Measurements from ENCODE around the gene SEPTIN7. TPM values are rescaled to one million over a fixed set of nuclear protein-coding genes. Genes with fewer than 3 reads are reported as not detected.
"Not testable (repeated sequence)": the region's sequence is repeated elsewhere in the genome, so short reads cannot be mapped to it uniquely, and the experiment has no call there.

Gene SEPTIN7
- 486 and 502 TPM in 2 replicates for total RNA-seq (2014; rRNA removed)
- 237 TPM for polyA plus RNA-seq (2012)

DNA sequence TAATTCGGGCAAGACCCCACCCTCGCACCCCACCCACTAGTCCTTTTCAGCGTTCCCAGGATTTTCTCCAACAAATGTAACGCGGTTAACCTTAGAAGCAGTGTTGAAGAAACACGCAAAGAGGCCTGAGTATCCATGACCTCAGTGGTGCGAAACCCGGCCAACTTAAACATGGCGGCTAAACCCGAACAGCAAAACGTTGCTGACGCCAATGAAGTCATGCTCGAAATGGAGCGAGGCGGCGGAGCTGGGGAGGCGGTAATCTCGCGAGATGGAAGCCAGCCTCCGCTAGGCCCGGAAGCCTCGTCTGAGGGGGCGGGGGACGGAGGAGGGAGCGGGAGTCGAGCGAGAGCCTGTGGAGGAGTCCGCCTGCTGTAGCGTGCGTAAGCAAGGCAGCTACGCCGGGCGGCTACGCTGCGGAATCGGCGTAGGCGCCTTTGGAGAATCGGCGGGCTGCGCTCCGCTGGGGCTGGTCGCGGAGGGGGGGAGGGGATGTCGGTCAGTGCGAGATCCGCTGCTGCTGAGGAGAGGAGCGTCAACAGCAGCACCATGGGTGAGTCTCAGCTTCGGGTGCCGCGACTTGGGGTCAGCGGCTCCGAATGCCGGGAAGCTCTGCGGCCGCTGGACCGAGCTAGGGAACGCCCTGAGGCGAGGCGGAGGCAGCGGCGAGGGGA lies at the start of gene SEPTIN7:
Gene SEPTIN7 (plus strand): TSS at position 340 of the 674 bp plus-strand sequence. CDS start 153 bp downstream, at position 493.
- peak; percentile 100 for DNase-seq (ENCODE audit: low read depth)

DNA sequence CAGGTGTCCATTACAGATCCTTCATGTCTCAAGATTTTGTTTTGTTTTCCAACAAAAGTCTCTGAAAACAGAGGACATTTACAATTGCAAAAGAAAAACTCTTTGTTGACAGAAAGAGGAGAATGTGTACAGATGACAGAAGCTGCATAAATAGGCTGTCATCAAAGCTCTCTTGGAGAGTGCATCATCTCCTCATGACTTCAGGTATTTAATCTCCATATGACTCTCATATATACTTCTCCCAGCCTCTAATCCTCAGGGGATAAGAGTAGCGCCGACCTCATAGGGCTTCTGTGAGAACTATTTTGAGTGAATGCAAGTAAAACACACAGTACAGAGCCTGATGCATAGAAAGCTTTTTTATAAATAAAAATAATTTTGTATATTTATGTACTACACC lies 48.1 kb upstream of the SEPTIN7 start:
- no peak for DNase-seq (ENCODE audit: low read depth)

DNA sequence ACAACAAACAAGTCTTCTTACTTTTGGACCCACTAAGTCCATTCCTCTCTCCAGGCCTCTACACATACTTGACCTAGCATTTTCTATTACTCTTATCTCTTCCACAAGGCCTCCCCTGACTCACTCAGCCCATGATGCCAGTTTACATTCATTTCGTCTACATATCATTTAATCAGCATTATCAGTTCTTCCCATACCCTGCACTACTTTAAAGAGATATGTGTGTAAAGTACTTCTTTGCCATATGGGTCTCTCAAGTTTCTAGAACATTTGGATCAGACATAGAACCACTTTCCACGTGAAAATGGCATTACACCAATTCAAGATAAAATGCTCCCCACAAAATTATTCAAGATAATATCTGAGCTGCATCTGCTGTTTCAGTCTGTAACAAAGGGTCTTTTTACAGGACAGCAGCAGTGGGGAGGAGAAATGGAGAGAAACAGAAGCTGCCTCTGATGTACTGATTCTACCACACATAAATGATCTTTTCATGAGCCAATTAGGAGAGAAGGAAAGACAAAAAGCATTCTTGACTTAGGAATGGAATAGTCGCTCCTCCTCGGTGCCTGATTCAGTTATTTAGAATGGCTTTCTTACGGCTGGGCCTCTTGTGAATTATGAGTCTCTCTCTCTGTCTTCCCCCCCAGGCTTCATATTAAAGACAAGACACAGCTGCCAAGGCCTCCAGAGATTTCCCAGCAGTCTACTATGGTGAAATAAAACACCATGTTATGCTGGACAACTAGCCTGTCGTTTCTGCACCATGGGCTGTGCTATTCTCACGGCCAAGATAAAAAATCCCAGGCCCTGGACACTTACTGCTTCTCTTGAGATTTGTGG lies 46.9 kb upstream of the SEPTIN7 start:
- DNase-seq (ENCODE audit: low read depth), result peak; percentile 81

DNA sequence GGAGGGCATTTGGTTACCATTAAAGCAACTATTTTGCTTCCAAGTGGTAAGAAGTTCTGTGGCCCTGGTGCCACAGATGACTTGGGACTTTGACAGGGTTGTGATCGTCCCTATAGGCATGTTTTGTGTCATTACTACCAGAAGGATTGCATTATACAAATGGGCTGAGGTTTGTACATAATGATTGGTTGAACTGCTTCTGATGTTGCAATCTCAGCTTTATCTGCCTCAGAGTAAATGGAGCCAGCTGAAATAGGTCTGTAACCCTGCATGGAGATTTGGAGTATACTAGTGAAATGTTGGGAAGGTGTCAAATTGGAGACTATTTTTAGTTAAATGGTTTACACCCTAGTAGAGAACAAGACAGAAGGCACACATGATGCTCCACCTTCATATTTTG lies 46.1 kb upstream of the SEPTIN7 start:
- no peak for DNase-seq (ENCODE audit: low read depth)

DNA sequence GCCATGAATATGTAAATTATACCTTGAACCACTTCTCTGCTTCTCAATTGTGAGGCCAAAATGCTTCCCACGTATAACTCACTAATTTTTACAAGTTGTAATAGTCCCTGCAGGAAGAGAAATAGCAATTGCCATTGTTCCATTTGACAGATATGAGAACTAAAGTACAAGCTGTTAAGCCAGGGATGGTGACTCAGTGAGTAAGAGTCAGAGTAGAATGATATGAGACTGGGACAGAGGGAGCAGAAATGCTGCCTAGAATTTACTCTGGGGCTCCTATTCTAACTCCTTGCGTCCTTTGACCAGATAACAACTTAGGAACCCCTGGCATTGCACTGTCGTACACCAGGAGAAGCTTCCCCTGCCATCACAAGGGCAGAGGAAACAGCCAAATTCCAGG lies 45.1 kb upstream of the SEPTIN7 start:
- DNase-seq (ENCODE audit: low read depth), result no peak

DNA sequence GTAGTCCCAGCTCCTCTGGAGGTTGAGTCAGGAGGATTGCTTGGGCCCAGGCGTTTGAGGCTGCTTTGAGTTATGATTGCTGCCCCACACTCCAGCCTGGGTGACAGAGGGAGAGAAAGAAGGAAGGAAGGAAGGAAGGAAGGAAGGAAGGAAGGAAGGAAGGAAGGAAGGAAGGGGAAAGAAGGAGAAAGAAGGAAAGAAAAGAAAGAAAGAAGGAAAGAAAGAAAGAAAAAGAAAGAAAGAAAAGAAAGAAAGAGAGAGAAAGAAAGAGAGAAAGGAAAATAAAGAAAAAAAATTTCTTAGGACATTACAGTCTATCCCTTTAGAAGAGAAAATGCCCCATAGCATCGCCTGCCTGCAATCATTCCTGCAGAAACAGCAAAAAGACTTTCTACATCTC lies 44.4 kb upstream of the SEPTIN7 start:
- not testable (repeated sequence) for DNase-seq (ENCODE audit: low read depth)

DNA sequence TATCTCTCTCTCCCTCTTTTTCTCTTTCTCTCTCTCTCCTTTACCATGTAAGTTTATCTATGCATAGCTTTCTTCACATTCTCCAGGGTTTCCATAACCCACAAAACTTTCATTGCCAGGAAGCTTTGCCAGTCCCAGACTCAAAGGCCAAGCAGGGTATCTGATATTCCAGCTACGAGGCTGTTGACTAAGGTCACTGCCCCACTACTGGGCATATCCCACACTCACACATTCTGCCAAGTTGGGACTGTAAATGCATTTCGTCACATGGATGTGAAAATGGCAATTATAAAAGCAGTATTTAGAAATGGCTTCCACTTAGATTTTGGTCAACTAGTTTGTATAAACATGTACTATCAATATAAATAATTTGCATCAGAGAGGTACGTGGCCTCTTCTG lies 43.3 kb upstream of the SEPTIN7 start:
- no peak for DNase-seq (ENCODE audit: low read depth)

DNA sequence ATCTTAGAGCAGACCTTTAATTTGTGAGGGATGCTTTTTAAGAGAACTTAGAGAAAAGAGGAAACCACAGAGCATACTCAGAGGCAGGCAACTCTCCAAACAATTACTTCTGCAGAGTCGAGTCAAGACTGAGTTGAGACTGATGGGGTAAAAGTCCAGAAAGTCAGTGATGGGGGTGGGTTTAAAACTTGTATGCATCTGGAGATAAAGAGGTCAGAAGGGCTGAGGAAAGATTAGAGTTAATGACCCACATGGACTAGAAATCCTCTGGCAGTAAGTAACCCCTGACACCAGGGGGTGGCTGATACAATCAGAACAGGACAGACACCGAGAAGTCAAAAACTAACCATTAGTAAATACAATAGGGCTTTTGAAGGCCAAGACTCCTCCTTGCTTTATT lies 42.4 kb upstream of the SEPTIN7 start:
- DNase-seq (ENCODE audit: low read depth), result no peak

DNA sequence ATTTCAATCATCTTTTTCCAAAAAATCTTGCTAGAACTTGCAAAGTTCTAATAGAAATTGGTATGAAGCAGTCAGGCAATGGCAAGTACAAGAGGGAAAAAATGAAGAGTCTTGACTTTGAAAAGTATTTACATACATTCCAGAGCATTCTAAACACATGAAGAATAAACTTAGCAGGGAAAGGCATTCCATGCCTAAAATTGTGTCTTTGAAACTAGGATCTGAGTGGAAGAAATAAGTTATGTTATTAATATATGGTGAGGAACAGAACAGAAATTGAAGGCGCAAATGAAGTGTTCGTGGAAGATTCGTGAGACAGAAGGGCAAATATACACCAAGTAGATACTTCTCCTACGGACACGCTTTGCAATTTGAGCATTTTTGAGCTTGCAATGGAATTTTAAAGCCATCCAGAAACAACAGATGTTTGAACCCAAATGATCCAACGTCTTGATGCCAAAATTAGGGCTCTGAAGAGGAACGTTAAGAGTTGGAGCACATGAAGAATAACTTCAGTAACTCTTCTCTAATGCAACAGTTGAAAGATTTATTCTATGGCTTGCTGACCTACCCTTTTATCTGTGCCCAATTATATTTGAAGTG lies 40.6 kb upstream of the SEPTIN7 start:
- no peak for DNase-seq (ENCODE audit: low read depth)

DNA sequence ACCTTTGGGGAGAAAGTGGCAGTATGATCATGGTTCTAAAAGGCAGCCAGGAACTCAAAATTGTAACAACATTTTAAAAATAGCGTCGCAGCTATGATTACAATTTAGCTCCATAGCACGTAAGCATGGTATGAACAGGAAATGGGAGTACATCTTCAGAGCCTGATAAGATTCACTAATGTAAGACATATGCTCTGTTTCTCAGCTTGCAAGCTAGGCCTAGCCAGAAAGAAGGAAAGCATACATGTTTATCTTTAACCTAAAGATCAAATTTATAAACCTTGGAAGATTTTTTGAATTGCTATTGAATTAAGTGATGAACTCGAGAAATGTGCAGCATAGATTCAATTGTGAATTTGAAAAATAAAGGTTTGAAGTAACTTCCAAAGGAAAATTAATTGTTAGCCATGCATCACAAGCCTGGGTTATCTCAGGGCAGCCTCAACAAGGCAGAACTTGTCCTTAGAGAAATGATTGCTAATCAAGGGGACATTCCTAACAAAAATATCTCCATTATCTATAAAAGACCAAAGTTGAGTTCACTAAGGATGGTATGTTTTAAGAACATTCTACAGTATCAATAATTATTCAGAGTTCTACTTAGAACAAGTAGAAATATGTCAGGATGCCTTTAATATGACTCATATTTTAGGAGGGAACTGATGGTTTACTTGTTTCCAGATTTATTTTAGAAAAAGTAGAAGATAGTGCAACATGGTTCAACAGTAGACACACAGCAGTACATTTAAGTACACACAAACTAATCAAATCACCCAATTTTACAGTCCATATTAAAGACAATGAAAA lies 38.8 kb upstream of the SEPTIN7 start:
- DNase-seq (ENCODE audit: low read depth), result peak; percentile 39

DNA sequence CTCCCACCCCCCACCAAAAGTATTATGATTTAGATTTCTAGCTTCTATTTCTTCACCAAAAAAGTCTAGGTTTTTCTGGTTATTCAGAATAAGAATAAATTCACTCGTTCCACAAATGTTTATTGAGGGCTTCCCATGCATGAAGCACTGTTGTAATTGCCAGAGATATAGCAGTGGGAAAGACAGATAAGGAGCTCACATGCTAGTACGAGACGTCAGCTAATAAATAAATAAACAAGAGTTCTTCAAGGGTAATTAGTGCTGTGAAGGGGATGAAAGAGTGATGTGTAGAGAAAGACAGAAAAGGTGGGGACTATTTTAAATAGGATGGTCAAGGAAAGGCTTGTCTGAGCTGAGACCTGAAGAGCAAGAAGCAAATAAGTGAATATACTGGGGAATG lies 38.1 kb upstream of the SEPTIN7 start:
- DNase-seq (ENCODE audit: low read depth), result no peak

DNA sequence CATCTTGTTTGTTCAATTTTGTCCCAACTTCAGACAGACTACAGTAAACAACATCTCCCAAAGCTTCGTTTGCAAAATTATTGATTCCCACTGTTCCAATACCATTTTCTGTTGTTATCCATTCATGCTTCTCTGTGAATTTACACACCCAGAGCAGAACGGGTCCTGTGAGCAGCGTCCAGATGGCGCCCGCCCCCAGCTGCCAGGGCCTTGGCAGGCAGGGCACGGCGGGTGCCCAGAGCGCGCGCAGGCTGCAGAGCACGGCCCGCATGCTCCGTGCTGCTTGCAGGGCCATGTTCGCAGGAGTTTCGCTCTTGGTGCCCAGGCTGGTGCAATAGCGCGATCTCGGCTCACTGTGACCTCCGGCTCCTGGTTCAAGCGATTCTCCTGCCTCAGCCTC lies 32.5 kb upstream of the SEPTIN7 start:
- no peak for DNase-seq (ENCODE audit: low read depth)

DNA sequence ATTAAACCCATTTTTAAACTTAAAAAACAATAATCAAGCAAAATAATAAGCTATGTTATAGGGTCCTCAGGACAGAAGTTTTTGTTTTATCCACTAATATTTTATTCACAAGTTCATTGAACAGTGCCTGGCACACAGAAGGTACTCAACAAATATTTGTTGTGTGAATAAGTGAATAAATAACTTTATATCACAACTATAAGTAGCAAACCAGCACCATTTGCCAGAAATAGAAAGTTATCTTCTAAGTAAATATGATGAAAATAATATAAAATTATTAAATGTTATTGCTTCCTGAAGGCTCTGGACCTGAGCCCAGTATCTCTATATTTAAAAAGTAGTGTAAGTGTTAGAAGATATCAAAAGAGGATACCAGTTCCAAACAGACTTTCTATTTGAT lies 29.1 kb upstream of the SEPTIN7 start:
- DNase-seq (ENCODE audit: low read depth), result no peak

DNA sequence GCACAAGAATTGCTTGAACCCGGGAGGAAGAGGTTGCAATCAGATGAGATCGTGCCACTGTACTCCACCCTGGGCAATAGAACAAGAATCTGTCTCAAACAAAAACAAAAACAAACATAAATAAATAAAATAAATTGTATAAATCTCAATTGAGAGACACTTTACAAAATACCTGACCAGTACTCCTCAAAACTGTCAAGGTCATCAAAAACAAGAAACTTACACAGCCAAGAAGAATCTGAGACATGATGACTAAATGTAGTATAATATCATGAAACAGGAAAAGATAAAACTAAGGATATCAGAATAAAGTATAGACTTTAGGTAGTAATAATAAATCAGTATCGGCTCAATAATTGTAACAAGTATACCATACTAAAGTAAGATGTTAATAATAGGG lies 26.9 kb upstream of the SEPTIN7 start:
- DNase-seq (ENCODE audit: low read depth), result no peak

DNA sequence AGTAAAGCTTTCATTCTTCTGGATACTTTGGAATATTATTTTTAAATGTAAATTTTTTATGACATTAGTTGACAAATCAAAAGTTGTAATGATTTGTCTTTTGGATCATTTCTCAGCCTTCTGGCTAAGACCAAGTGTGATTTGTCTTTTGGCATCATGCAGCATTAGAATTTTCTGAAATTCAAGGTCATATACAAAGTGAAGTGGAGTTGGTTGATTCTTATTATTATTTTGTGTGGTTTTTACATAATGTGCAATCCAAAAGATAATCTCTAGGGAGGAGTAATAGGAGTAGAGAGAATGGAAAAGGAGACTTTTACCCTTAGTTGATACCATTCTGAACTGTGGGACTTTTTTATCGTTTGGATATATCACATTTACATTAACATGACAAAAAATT lies 24.2 kb upstream of the SEPTIN7 start:
- DNase-seq (ENCODE audit: low read depth), result no peak

DNA sequence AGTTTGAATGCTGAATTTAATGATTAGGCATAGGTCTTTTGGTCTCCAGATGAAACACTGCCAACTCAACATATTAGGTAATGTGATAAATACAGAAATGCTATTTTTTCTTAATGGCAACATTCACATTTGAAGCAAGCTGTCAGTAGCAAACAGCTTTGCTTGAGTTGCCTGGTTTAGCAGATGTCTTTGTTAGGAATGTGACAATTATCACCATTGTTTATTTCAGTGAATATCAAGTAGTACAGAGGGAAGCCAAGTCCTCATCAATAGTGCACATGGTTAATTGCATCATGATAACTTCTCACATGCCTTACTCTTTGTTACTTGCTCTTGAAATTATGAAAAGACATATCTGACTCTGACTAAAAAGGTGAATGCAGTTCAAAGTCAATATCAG lies 23.7 kb upstream of the SEPTIN7 start:
- DNase-seq (ENCODE audit: low read depth), result no peak

DNA sequence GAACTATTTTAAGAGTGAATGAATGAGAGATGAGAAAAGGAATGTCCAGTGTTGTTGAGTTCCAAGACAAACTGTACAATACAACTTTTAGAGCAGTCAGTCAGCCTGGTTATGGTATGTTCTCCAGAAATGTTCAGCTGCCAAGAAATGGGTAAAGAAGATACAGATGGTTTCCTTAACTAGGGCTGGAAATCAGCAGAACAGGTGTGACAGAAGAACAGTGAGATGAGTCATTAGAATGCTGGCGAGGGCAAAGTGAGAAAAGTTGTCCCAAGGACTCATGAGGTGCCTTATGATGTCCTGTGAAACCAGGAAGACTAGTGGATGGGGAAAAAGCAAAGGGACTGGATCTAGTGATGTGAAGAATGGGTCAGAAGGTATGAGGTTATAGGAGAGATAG lies 20.8 kb upstream of the SEPTIN7 start:
- DNase-seq (ENCODE audit: low read depth), result peak; percentile 64

DNA sequence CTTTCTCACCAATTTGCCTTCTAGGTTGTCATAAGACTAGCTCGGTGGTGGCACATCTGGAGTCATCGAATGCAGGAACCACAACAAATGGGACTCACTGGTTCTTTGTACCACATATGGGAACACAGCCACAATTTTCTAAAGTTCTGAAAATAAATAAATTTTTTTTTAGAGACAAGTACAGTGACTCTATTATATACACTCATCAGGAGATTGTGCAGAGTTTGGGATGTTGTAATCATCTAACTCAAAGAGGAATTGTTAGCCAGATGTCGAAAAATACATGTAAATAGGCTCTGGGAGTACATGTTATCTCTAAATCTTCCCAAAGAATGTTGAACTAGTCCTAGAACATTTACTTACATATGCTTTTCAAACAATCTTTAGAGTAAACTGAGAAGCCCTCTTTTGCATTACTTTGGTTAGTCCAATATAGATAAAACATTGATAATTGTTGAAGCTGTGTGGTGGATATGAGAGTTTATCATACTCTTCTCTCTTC lies 19.6 kb upstream of the SEPTIN7 start:
- no peak for DNase-seq (ENCODE audit: low read depth)

DNA sequence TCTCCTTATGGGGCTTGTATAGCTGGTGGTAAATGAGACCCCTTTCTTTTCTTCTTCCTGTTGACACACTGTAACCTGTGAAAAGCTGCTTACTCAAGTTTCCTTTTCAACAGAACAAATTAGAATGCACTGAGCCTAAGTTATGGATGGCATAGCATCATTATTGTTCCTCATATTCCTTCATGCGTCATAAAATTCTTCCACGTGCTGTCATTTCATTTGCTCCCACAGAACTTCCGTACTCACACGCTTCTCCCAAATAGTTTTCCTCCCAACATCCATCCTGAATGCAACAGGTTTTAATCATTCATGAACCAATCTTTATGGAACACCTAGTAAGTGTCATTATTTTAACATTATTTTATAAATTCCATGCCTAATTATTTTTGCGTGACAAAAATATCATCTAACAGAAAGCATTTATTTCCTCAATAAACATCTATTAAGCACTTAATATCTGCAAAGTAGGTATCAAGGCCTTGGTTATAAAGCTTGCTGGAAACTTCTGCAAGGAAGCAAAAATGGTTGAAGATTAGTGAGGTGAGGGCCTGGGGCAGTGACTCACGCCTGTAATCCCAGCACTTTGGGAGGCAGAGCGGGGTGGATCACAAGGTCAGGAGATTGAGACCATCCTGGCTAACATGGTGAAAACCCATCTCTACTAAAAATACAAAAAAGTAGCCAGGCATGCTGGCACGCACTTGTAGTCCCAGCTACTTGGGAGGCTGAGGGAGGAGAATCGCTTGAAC lies 18.9 kb upstream of the SEPTIN7 start:
- no peak for DNase-seq (ENCODE audit: low read depth)

DNA sequence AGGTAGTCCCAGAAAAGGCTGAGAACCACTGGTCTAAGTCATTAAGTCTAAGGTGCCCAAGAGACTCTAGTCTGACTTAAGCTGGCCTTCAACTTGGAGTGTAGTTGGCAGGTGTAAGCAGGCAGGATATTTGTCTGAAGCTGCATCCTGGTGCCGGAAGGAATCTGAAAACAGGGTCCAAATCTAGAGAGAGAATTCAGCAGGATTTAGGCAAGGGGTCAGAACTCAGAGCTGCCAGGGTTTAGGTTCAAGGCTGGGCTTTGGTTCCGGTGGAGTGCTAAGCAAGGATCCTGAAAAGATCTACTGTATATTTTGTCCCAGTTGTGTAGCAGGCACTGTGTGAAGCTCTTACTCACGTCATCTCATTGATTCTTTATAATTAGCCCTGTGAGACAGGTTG lies 16.5 kb upstream of the SEPTIN7 start:
- no peak for DNase-seq (ENCODE audit: low read depth)

DNA sequence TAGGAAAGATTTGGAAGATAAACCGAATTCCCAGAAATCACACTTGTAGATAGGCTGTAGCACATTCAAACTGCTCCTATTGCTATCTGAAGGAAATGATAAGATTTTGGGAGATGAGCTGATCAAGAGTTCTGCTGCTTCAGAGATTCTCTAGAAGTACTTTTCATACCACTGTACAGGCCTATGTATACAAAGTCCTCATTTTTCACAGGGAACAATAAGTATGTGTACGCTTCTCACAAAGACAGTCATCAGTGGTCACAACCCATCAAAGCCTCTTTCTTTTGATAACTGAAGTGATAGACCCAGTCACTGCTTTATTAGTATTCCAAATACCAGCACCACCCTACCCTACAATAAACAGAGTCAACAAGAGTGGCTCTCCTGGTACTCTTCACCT lies 15.6 kb upstream of the SEPTIN7 start:
- no peak for DNase-seq (ENCODE audit: low read depth)
